GM23338 (cell line): ENCODE results near the gene ZNHIT1. TPM values are rescaled to one million over a fixed set of nuclear protein-coding genes. Genes with fewer than 3 reads are reported as not detected.

Source experiments
- ATAC-seq: fragments of 200-7000 bp; cut with Tn5 transposase; 3 replicates; pipeline ENCODE4 v1.9.1; 2020
- DNase-seq: peaks from one replicate; pipeline ENCODE4 v3.0.0-alpha.2; 2015; ENCODE audit warnings: low spot score
- H2AFZ ChIP-seq: fragments of 200-600 bp; sonication (generic); 2 replicates; pipeline ENCODE4 v1.8.0; 2016; ENCODE audit warnings: antibody characterized with exemption, mild to moderate bottlenecking, moderate library complexity
- H3F3A ChIP-seq: fragments of 200-600 bp; sonication (generic); replicated peaks from 2 replicates; pipeline ENCODE4 v1.8.0; 2017; ENCODE audit warnings: antibody characterized with exemption, mixed run types, low read depth
- H3K27ac ChIP-seq: fragments of 200-600 bp; sonication (generic); 2 replicates; pipeline ENCODE4 v1.6.1; 2016; ENCODE audit warnings: low read depth
- H3K27me3 ChIP-seq: fragments of 200-600 bp; sonication (generic); 2 replicates; pipeline ENCODE4 v1.8.0; 2016; ENCODE audit warnings: mild to moderate bottlenecking, mixed run types, moderate library complexity; ENCODE audit not compliant: insufficient read depth
- H3K36me3 ChIP-seq: fragments of 200-600 bp; sonication (generic); 2 replicates; pipeline ENCODE4 v1.8.0; 2016; ENCODE audit warnings: mild to moderate bottlenecking; ENCODE audit not compliant: insufficient read depth
- H3K4me1 ChIP-seq: fragments of 200-600 bp; sonication (generic); 2 replicates; pipeline ENCODE4 v1.8.0; 2016; ENCODE audit warnings: mild to moderate bottlenecking, moderate library complexity; ENCODE audit not compliant: insufficient read depth
- H3K4me2 ChIP-seq: fragments of 200-600 bp; sonication (generic); 2 replicates; pipeline ENCODE4 v1.7.1; 2017; ENCODE audit warnings: mixed run types
- H3K4me3 ChIP-seq: fragments of 200-600 bp; sonication (generic); 2 replicates; pipeline ENCODE4 v1.6.1; 2016; ENCODE audit warnings: mixed run types
- H3K79me2 ChIP-seq: fragments of 200-600 bp; sonication (generic); replicated peaks from 2 replicates; pipeline ENCODE4 v1.8.0; 2017; ENCODE audit warnings: mild to moderate bottlenecking; ENCODE audit not compliant: insufficient read depth
- H3K9me2 ChIP-seq: fragments of 200-600 bp; sonication (generic); 2 replicates; pipeline ENCODE4 v1.8.0; 2017; ENCODE audit not compliant: insufficient read depth
- H4K20me1 ChIP-seq: fragments of 200-600 bp; sonication (generic); replicated peaks from 2 replicates; pipeline ENCODE4 v1.8.0; 2017; ENCODE audit warnings: mild to moderate bottlenecking; ENCODE audit not compliant: insufficient read depth
- H3K27ac Mint-ChIP-seq: 2 replicates; pipeline ENCODE4 v1.8.0; 2020; ENCODE audit warnings: inconsistent platforms, mild to moderate bottlenecking, moderate library complexity, mixed read lengths
- H3K27me3 Mint-ChIP-seq: 3 replicates; pipeline ENCODE4 v1.8.0; 2022; ENCODE audit warnings: low read depth, mild to moderate bottlenecking, moderate library complexity, mixed read lengths, inconsistent platforms; ENCODE audit not compliant: insufficient read depth, poor library complexity
- H3K36me3 Mint-ChIP-seq: 3 replicates; pipeline ENCODE4 v1.8.0; 2021; ENCODE audit warnings: low read depth, mild to moderate bottlenecking, inconsistent platforms, moderate library complexity, mixed read lengths
- H3K4me1 Mint-ChIP-seq: 3 replicates; pipeline ENCODE4 v1.8.0; 2020; ENCODE audit warnings: mild to moderate bottlenecking, inconsistent platforms, mixed read lengths
- H3K4me3 Mint-ChIP-seq: 3 replicates; pipeline ENCODE4 v1.8.0; 2021; ENCODE audit warnings: moderate library complexity, mild to moderate bottlenecking, inconsistent platforms, mixed read lengths
- H3K9me3 Mint-ChIP-seq: 3 replicates; pipeline ENCODE4 v1.8.0; 2020; ENCODE audit warnings: moderate library complexity, mild to moderate bottlenecking, inconsistent platforms, mixed read lengths
- CREB1 ChIP-seq: fragments of 250-450 bp; sonication (Bioruptor Pico); IDR thresholded peaks from 2 replicates; pipeline ENCODE4 v1.5.0; 2020; ENCODE audit warnings: low read depth, mild to moderate bottlenecking, moderate library complexity
- EZH2 ChIP-seq: fragments of 200-600 bp; sonication (generic); IDR thresholded peaks from one replicate; pipeline ENCODE4 v1.8.0; 2017; ENCODE audit warnings: antibody characterized with exemption, mild to moderate bottlenecking, low read depth; ENCODE audit not compliant: unreplicated experiment
- EZH2phosphoT487 ChIP-seq: fragments of 200-600 bp; sonication (generic); IDR thresholded peaks from one replicate; pipeline ENCODE4 v1.8.1; 2018; ENCODE audit warnings: antibody characterized with exemption; ENCODE audit not compliant: unreplicated experiment
- JUNB ChIP-seq: IDR thresholded peaks from one replicate; pipeline ENCODE4 v1.6.1; 2016; ENCODE audit warnings: antibody characterized with exemption; ENCODE audit not compliant: unreplicated experiment
- NANOG ChIP-seq: IDR thresholded peaks from 2 replicates; pipeline ENCODE4 v1.6.1; 2016; ENCODE audit warnings: antibody characterized with exemption, borderline replicate concordance
- POLR2AphosphoS5 ChIP-seq: IDR thresholded peaks from 2 replicates; pipeline ENCODE4 v1.6.1; 2016; ENCODE audit warnings: antibody characterized with exemption, low read depth
- STAT1 ChIP-seq: IDR thresholded peaks from one replicate; pipeline ENCODE4 v1.6.1; 2016; ENCODE audit warnings: antibody characterized with exemption; ENCODE audit not compliant: unreplicated experiment
- ZNF114 ChIP-seq: fragments of 250-450 bp; sonication (Bioruptor Pico); IDR thresholded peaks from 2 replicates; pipeline ENCODE4 v1.5.0; 2020; ENCODE audit warnings: mild to moderate bottlenecking, moderate library complexity
- ZNF331 ChIP-seq: fragments of 250-450 bp; sonication (Bioruptor Pico); IDR thresholded peaks from 2 replicates; pipeline ENCODE4 v1.5.0; 2020; ENCODE audit warnings: low read depth, mild to moderate bottlenecking, moderate library complexity
- polyA plus RNA-seq: library from polyadenylated mRNA; unstranded; fragments of >200 nt; fragmentation: Nextera tagmentation; extraction: Ambion mirVana; gene quantifications from 2 replicates; pipeline ENCODE4 v1.2.1, GENCODE V29; 2016
- total RNA-seq: library from RNA; depleted of rRNA; stranded (reverse); fragments of >200 nt; shearing (Covaris generic); gene quantifications from 2 replicates; pipeline ENCODE4 v1.2.3, GENCODE V29; 2014
- TF ChIP-seq, protein P1 (sequence below): fragments of 250-450 bp; sonication (Bioruptor Pico); IDR thresholded peaks from 2 replicates; pipeline ENCODE4 v1.5.0; 2020; ENCODE audit warnings: mild to moderate bottlenecking, moderate library complexity
- TF ChIP-seq, protein P2 (sequence below): IDR thresholded peaks from one replicate; pipeline ENCODE4 v1.6.1; 2018; ENCODE audit warnings: antibody characterized with exemption; ENCODE audit not compliant: unreplicated experiment
- TF ChIP-seq, protein P3 (sequence below), 2 experiments: fragments of 200-600 bp in 1 of 2; sonication (generic) in 1 of 2; conservative IDR thresholded peaks; 2 replicates each; pipeline versions ENCODE4 v1.5.1 to v1.6.1; 2016 to 2017; ENCODE audit warnings: antibody characterized with exemption in 2 of 2, low read depth in 2 of 2, mild to moderate bottlenecking in 2 of 2, moderate library complexity in 1 of 2

ZNHIT1 gene
- total and polyA plus RNA-seq, 2 experiments from 2014 or later: 64.6 to 113 TPM

DNA sequence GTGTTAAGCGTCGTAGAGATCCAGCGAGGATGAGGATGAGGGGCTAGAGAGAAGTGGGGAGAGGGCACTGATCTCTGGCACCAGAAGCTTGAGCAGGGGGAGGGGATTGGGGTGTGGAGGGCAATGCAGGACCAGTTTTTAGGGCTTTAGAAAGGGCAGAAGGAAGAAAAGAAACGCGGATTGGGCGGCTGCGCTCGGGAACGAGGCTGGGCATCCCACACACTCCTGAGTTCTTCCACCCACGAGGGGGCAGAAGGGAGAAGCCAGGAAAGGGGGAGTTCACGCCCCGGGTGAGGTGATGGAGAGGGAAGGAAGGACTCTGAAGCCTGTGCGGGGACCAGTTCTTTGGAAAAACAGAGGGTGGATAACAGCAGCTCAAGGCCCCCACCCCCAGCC is 46.5 kb upstream of the ZNHIT1 start (continued):
- TF ChIP-seq, protein P1, sequence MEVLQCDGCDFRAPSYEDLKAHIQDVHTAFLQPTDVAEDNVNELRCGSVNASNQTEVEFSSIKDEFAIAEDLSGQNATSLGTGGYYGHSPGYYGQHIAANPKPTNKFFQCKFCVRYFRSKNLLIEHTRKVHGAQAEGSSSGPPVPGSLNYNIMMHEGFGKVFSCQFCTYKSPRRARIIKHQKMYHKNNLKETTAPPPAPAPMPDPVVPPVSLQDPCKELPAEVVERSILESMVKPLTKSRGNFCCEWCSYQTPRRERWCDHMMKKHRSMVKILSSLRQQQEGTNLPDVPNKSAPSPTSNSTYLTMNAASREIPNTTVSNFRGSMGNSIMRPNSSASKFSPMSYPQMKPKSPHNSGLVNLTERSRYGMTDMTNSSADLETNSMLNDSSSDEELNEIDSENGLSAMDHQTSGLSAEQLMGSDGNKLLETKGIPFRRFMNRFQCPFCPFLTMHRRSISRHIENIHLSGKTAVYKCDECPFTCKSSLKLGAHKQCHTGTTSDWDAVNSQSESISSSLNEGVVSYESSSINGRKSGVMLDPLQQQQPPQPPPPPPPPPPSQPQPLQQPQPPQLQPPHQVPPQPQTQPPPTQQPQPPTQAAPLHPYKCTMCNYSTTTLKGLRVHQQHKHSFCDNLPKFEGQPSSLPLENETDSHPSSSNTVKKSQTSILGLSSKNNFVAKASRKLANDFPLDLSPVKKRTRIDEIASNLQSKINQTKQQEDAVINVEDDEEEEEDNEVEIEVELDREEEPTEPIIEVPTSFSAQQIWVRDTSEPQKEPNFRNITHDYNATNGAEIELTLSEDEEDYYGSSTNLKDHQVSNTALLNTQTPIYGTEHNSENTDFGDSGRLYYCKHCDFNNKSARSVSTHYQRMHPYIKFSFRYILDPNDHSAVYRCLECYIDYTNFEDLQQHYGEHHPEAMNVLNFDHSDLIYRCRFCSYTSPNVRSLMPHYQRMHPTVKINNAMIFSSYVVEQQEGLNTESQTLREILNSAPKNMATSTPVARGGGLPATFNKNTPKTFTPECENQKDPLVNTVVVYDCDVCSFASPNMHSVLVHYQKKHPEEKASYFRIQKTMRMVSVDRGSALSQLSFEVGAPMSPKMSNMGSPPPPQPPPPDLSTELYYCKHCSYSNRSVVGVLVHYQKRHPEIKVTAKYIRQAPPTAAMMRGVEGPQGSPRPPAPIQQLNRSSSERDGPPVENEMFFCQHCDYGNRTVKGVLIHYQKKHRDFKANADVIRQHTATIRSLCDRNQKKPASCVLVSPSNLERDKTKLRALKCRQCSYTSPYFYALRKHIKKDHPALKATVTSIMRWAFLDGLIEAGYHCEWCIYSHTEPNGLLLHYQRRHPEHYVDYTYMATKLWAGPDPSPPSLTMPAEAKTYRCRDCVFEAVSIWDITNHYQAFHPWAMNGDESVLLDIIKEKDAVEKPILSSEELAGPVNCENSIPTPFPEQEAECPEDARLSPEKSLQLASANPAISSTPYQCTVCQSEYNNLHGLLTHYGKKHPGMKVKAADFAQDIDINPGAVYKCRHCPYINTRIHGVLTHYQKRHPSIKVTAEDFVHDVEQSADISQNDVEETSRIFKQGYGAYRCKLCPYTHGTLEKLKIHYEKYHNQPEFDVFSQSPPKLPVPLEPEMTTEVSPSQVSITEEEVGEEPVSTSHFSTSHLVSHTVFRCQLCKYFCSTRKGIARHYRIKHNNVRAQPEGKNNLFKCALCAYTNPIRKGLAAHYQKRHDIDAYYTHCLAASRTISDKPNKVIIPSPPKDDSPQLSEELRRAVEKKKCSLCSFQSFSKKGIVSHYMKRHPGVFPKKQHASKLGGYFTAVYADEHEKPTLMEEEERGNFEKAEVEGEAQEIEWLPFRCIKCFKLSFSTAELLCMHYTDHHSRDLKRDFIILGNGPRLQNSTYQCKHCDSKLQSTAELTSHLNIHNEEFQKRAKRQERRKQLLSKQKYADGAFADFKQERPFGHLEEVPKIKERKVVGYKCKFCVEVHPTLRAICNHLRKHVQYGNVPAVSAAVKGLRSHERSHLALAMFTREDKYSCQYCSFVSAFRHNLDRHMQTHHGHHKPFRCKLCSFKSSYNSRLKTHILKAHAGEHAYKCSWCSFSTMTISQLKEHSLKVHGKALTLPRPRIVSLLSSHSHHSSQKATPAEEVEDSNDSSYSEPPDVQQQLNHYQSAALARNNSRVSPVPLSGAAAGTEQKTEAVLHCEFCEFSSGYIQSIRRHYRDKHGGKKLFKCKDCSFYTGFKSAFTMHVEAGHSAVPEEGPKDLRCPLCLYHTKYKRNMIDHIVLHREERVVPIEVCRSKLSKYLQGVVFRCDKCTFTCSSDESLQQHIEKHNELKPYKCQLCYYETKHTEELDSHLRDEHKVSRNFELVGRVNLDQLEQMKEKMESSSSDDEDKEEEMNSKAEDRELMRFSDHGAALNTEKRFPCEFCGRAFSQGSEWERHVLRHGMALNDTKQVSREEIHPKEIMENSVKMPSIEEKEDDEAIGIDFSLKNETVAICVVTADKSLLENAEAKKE (CRISPR knock-in tag): no peak
- no peak for TF ChIP-seq EZH2phosphoT487
- TF ChIP-seq JUNB: no peak
- TF ChIP-seq EZH2: peak; percentile 63
- no peak for TF ChIP-seq ZNF331 (CRISPR knock-in tag)

DNA sequence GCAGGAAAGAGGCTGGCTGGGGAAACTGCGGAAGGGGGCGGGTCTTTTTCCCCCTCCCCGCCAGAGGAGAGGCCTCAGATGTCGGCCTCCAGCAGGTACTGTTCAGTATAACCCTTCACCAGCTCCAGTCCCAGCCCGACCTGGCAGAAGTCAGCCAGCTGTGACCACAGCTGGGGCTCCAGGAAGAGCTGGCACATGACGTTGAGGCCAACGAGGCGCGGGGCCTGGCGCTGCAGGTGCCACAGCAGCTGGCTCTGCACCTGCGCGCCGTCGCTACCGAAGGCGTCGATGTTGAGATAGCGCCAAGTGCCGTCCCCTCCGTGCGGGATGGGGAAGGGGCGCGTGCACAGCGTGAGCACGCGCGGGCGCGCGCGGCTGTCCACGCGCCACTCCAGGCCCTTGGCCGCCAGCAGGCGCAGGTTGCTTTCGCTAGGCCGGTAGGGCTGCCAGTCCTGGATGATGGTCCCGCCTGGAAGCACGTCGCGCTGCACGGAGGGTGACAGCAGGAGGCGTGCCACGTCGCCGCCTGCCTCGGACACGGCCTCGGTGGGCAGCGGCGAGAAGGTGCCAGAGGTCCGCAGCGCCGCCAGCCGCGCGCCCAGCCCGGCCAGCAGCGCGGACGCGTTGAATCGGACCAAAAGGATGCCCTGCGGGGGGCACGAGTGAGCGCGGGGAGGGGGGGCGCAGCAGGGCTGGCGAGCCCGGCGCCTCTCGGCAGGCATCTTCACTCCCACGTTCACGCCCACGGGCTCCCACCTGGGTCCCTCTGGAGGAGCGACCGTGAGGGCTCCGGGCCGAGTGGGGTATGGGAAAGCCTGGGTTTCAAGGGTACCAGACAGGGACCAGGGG is 45.7 kb upstream of the ZNHIT1 start:
- H3K4me1 ChIP-seq: peaks cover 51% of the 10 kb centered on the region
- Mint-ChIP-seq H3K36me3 (no peaks in the 10 kb centered on the region; the same call in 2 of the 3 replicates), H3K27me3 (peaks cover 98% of the 10 kb centered on the region), H3K27ac (no peak overlapping the region), H3K4me3 (peak overlapping the region; percentile 74), H3K4me1 (peaks cover 55% of the 10 kb centered on the region), H3K9me3 (peaks cover 4% of the 10 kb centered on the region; the same call in 2 of the 3 replicates)
- ATAC-seq (peak; percentile 3), DNase-seq (peak; percentile 87)
- no peak overlapping the region for H3K27ac ChIP-seq
- 0 out of 2 replicates have a peak overlapping the region, but pooled peaks have one; percentile 23 for H2AFZ ChIP-seq
- peaks cover 100% of the 10 kb centered on the region for H3K27me3 ChIP-seq
- H3K36me3 ChIP-seq: no peaks in the 10 kb centered on the region; the same call in 1 of the 2 replicates
- no peaks in the 10 kb centered on the region for H3K79me2 ChIP-seq
- H3K9me2 ChIP-seq: no peaks in the 10 kb centered on the region
- peaks cover 17% of the 10 kb centered on the region for H3F3A ChIP-seq
- H3K4me3 ChIP-seq: peak overlapping the region; percentile 64
- peak overlapping the region; percentile 98 for H3K4me2 ChIP-seq
- H4K20me1 ChIP-seq: peaks cover 3% of the 10 kb centered on the region; the same call in 1 of the 2 replicates
- TF ChIP-seq, protein P2, sequence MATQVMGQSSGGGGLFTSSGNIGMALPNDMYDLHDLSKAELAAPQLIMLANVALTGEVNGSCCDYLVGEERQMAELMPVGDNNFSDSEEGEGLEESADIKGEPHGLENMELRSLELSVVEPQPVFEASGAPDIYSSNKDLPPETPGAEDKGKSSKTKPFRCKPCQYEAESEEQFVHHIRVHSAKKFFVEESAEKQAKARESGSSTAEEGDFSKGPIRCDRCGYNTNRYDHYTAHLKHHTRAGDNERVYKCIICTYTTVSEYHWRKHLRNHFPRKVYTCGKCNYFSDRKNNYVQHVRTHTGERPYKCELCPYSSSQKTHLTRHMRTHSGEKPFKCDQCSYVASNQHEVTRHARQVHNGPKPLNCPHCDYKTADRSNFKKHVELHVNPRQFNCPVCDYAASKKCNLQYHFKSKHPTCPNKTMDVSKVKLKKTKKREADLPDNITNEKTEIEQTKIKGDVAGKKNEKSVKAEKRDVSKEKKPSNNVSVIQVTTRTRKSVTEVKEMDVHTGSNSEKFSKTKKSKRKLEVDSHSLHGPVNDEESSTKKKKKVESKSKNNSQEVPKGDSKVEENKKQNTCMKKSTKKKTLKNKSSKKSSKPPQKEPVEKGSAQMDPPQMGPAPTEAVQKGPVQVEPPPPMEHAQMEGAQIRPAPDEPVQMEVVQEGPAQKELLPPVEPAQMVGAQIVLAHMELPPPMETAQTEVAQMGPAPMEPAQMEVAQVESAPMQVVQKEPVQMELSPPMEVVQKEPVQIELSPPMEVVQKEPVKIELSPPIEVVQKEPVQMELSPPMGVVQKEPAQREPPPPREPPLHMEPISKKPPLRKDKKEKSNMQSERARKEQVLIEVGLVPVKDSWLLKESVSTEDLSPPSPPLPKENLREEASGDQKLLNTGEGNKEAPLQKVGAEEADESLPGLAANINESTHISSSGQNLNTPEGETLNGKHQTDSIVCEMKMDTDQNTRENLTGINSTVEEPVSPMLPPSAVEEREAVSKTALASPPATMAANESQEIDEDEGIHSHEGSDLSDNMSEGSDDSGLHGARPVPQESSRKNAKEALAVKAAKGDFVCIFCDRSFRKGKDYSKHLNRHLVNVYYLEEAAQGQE: no peak
- no peak for TF ChIP-seq STAT1
- no peak for TF ChIP-seq ZNF114 (CRISPR knock-in tag)
- TF ChIP-seq ZNF331 (CRISPR knock-in tag): no peak
- TF ChIP-seq CREB1 (CRISPR knock-in tag): peak; percentile 30; the same call in 1 of the 2 replicates
- TF ChIP-seq EZH2phosphoT487: peak; percentile 43
- TF ChIP-seq, protein P3, sequence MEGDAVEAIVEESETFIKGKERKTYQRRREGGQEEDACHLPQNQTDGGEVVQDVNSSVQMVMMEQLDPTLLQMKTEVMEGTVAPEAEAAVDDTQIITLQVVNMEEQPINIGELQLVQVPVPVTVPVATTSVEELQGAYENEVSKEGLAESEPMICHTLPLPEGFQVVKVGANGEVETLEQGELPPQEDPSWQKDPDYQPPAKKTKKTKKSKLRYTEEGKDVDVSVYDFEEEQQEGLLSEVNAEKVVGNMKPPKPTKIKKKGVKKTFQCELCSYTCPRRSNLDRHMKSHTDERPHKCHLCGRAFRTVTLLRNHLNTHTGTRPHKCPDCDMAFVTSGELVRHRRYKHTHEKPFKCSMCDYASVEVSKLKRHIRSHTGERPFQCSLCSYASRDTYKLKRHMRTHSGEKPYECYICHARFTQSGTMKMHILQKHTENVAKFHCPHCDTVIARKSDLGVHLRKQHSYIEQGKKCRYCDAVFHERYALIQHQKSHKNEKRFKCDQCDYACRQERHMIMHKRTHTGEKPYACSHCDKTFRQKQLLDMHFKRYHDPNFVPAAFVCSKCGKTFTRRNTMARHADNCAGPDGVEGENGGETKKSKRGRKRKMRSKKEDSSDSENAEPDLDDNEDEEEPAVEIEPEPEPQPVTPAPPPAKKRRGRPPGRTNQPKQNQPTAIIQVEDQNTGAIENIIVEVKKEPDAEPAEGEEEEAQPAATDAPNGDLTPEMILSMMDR (conservative IDR thresholded peaks at IDR 0.05; ENCODE audit: low read depth in 2 of 2): no peak
- no peak for TF ChIP-seq NANOG
- no peak for TF ChIP-seq JUNB
- peak; percentile 51 for TF ChIP-seq EZH2
- no peak; the same call in 1 of the 2 replicates for TF ChIP-seq POLR2AphosphoS5
